Progenitor cell of endocrine pancreas (in vitro differentiated cells): ENCODE results near the gene LAMTOR1. TPM values are rescaled to one million over a fixed set of nuclear protein-coding genes. Genes with fewer than 3 reads are reported as not detected.

Source experiments
- DNase-seq: peaks from one replicate; pipeline ENCODE4 v3.0.0; 2021; ENCODE audit warnings: low spot score; ENCODE audit not compliant: unreplicated experiment
- H3K27ac Mint-ChIP-seq: 2 replicates; pipeline ENCODE4 v1.8.0; 2021; ENCODE audit warnings: mild to moderate bottlenecking, moderate library complexity, mixed read lengths
- H3K27me3 Mint-ChIP-seq: 2 replicates; pipeline ENCODE4 v1.8.0; 2021; ENCODE audit warnings: mixed read lengths
- H3K36me3 Mint-ChIP-seq: 2 replicates; pipeline ENCODE4 v1.8.0; 2022; ENCODE audit warnings: mixed read lengths; ENCODE audit not compliant: insufficient read depth
- H3K4me1 Mint-ChIP-seq: 2 replicates; pipeline ENCODE4 v1.8.0; 2021; ENCODE audit warnings: low read depth, mixed read lengths
- H3K4me3 Mint-ChIP-seq: 2 replicates; pipeline ENCODE4 v1.8.0; 2021; ENCODE audit warnings: low read depth, mild to moderate bottlenecking, moderate library complexity, mixed read lengths
- H3K9me3 Mint-ChIP-seq: 2 replicates; pipeline ENCODE4 v1.8.0; 2021; ENCODE audit warnings: low read depth, mixed read lengths
- CTCF ChIP-seq: fragments of 200-600 bp; sonication (generic); IDR thresholded peaks from one replicate; pipeline ENCODE4 v1.5.0; 2021; ENCODE audit warnings: antibody characterized with exemption, mild to moderate bottlenecking; ENCODE audit not compliant: unreplicated experiment
- total RNA-seq: library from RNA; stranded (reverse); gene quantifications from 2 replicates; pipeline ENCODE4 v1.2.1, GENCODE V29; 2021

Gene LAMTOR1
- total RNA-seq, 1 donor from 2014 or later = 84.9 TPM

- DNase-seq = no peak
- H3K27ac Mint-ChIP-seq = no peak overlapping the region
- peaks cover 8% of the 10 kb centered on the region for H3K4me1 Mint-ChIP-seq
- peaks cover 31% of the 10 kb centered on the region for H3K9me3 Mint-ChIP-seq
- no peak overlapping the region for H3K4me3 Mint-ChIP-seq
- no peaks in the 10 kb centered on the region for H3K27me3 Mint-ChIP-seq
- TF ChIP-seq CTCF = no peak
- H3K36me3 Mint-ChIP-seq = peaks cover 8% of the 10 kb centered on the region
These were observed 22.9 kb upstream of the LAMTOR1 start for GRCh38 chr11:72125956-72126355.

- Mint-ChIP-seq H3K4me3 (no peak overlapping the region), H3K9me3 (peaks cover 27% of the 10 kb centered on the region), H3K4me1 (peaks cover 13% of the 10 kb centered on the region), H3K27me3 (no peaks in the 10 kb centered on the region), H3K27ac (no peak overlapping the region), H3K36me3 (peaks cover 6% of the 10 kb centered on the region)
- no peak for DNase-seq
- TF ChIP-seq CTCF = no peak
These were observed 20.9 kb upstream of the LAMTOR1 start for GRCh38 chr11:72124046-72124445.

- H3K27me3 Mint-ChIP-seq = no peaks in the 10 kb centered on the region
- no peak overlapping the region for H3K4me3 Mint-ChIP-seq
- DNase-seq = no peak
- H3K27ac Mint-ChIP-seq = no peak overlapping the region
- H3K4me1 Mint-ChIP-seq = peaks cover 22% of the 10 kb centered on the region
- peaks cover 2% of the 10 kb centered on the region for H3K36me3 Mint-ChIP-seq
- H3K9me3 Mint-ChIP-seq = peaks cover 19% of the 10 kb centered on the region
- no peak for TF ChIP-seq CTCF
These were observed 20.1 kb upstream of the LAMTOR1 start for GRCh38 chr11:72123117-72123653.

- no peak for DNase-seq
- no peaks in the 10 kb centered on the region for H3K36me3 Mint-ChIP-seq
- peaks cover 15% of the 10 kb centered on the region for H3K9me3 Mint-ChIP-seq
- TF ChIP-seq CTCF = no peak
- no peak overlapping the region for H3K4me3 Mint-ChIP-seq
- H3K27me3 Mint-ChIP-seq = no peaks in the 10 kb centered on the region
- H3K4me1 Mint-ChIP-seq = peaks cover 26% of the 10 kb centered on the region
- no peak overlapping the region for H3K27ac Mint-ChIP-seq
These were observed 19.5 kb upstream of the LAMTOR1 start for GRCh38 chr11:72122607-72123006.

GRCh38 chr11:72120930-72121329 is 17.8 kb upstream of the LAMTOR1 start:
- H3K9me3 Mint-ChIP-seq = peaks cover 13% of the 10 kb centered on the region
- no peak for TF ChIP-seq CTCF
- no peaks in the 10 kb centered on the region for H3K27me3 Mint-ChIP-seq
- DNase-seq = no peak
- peaks cover 36% of the 10 kb centered on the region for H3K4me1 Mint-ChIP-seq
- peak overlapping the region; percentile 39 for H3K27ac Mint-ChIP-seq
- H3K36me3 Mint-ChIP-seq = no peaks in the 10 kb centered on the region
- no peak overlapping the region for H3K4me3 Mint-ChIP-seq
